Progenitor cell of endocrine pancreas (in vitro differentiated cells): Measurements from ENCODE around the gene KCNJ5. TPM values are rescaled to one million over a fixed set of nuclear protein-coding genes. Genes with fewer than 3 reads are reported as not detected.

Experiments
- DNase-seq: peaks from one replicate; pipeline ENCODE4 v3.0.0; 2021; ENCODE audit warnings: low spot score; ENCODE audit not compliant: unreplicated experiment
- H3K27ac Mint-ChIP-seq: 2 replicates; pipeline ENCODE4 v1.8.0; 2021; ENCODE audit warnings: mild to moderate bottlenecking, moderate library complexity, mixed read lengths
- H3K27me3 Mint-ChIP-seq: 2 replicates; pipeline ENCODE4 v1.8.0; 2021; ENCODE audit warnings: mixed read lengths
- H3K36me3 Mint-ChIP-seq: 2 replicates; pipeline ENCODE4 v1.8.0; 2022; ENCODE audit warnings: mixed read lengths; ENCODE audit not compliant: insufficient read depth
- H3K4me1 Mint-ChIP-seq: 2 replicates; pipeline ENCODE4 v1.8.0; 2021; ENCODE audit warnings: low read depth, mixed read lengths
- H3K4me3 Mint-ChIP-seq: 2 replicates; pipeline ENCODE4 v1.8.0; 2021; ENCODE audit warnings: low read depth, mild to moderate bottlenecking, moderate library complexity, mixed read lengths
- H3K9me3 Mint-ChIP-seq: 2 replicates; pipeline ENCODE4 v1.8.0; 2021; ENCODE audit warnings: low read depth, mixed read lengths
- CTCF ChIP-seq: fragments of 200-600 bp; sonication (generic); IDR thresholded peaks from one replicate; pipeline ENCODE4 v1.5.0; 2021; ENCODE audit warnings: antibody characterized with exemption, mild to moderate bottlenecking; ENCODE audit not compliant: unreplicated experiment
- total RNA-seq: library from RNA; stranded (reverse); gene quantifications from 2 replicates; pipeline ENCODE4 v1.2.1, GENCODE V29; 2021

The KCNJ5 gene
- total RNA-seq, 1 donor from 2014 or later = 1.1 TPM

GRCh38 chr11:128865490-128865889 lies 25.7 kb upstream of the KCNJ5 start:
- Mint-ChIP-seq H3K4me3 (no peak overlapping the region), H3K27me3 (peaks cover 15% of the 10 kb centered on the region), H3K27ac (no peak overlapping the region), H3K4me1 (no peaks in the 10 kb centered on the region), H3K9me3 (no peaks in the 10 kb centered on the region), H3K36me3 (no peaks in the 10 kb centered on the region)
- no peak for DNase-seq
- TF ChIP-seq CTCF = no peak

- TF ChIP-seq CTCF = no peak
- no peak for DNase-seq
- H3K27ac Mint-ChIP-seq = no peak within 1 kb of the TSS
- H3K36me3 Mint-ChIP-seq = no peaks in the 10 kb centered on the region
- no peak within 1 kb of the TSS for H3K4me3 Mint-ChIP-seq
- H3K27me3 Mint-ChIP-seq = peaks cover 24% of the 10 kb centered on the region
- H3K9me3 Mint-ChIP-seq = no peaks in the 10 kb centered on the region
- peaks cover 2% of the 10 kb centered on the region for H3K4me1 Mint-ChIP-seq
These were observed 23.9 kb upstream of the KCNJ5 start, which contains the start of gene KCNJ1 for GRCh38 chr11:128867277-128867676. Gene KCNJ1, minus strand, starts transcription at chr11:128867296. Its CDS starts 27,053 bp downstream, at chr11:128840243.

- TF ChIP-seq CTCF = no peak
- no peak for DNase-seq
- Mint-ChIP-seq H3K36me3 (no peaks in the 10 kb centered on the region), H3K9me3 (no peaks in the 10 kb centered on the region), H3K4me1 (peaks cover 4% of the 10 kb centered on the region), H3K27me3 (peaks cover 31% of the 10 kb centered on the region), H3K4me3 (no peak overlapping the region), H3K27ac (no peak overlapping the region)
These were observed 22.1 kb upstream of the KCNJ5 start for GRCh38 chr11:128868841-128869671.

- no peak overlapping the region for H3K4me3 Mint-ChIP-seq
- H3K27me3 Mint-ChIP-seq = peaks cover 34% of the 10 kb centered on the region
These were observed 20.0 kb upstream of the KCNJ5 start for GRCh38 chr11:128871168-128871610.

GRCh38 chr11:128872094-128872493 lies 19.1 kb upstream of the KCNJ5 start:
- no peaks in the 10 kb centered on the region for H3K9me3 Mint-ChIP-seq
- DNase-seq = no peak
- H3K27ac Mint-ChIP-seq = no peak overlapping the region
- H3K4me1 Mint-ChIP-seq = peaks cover 4% of the 10 kb centered on the region
- no peaks in the 10 kb centered on the region for H3K36me3 Mint-ChIP-seq
- no peak overlapping the region for H3K4me3 Mint-ChIP-seq
- peaks cover 34% of the 10 kb centered on the region for H3K27me3 Mint-ChIP-seq
- no peak for TF ChIP-seq CTCF

More at GRCh38 chr11:128871168-128871610, 20.0 kb upstream of the KCNJ5 start:
- Mint-ChIP-seq H3K27ac (no peak overlapping the region), H3K4me1 (peaks cover 4% of the 10 kb centered on the region), H3K9me3 (no peaks in the 10 kb centered on the region), H3K36me3 (no peaks in the 10 kb centered on the region)
- DNase-seq = no peak
- TF ChIP-seq CTCF = no peak
